Measurements from ENCODE around the gene IQSEC1. TPM values are rescaled to one million over a fixed set of nuclear protein-coding genes. Genes with fewer than 3 reads are reported as not detected.
A peak's percentile ranks its signal among the peaks of the same experiment; 100 is the strongest.

IQSEC1 gene
- total RNA-seq, 3 donors from 2014 or later = 19.8 to 42.2 (median 21.9) TPM

- Histone ChIP-seq H3K4me1 (ENCODE audit: low read depth) (no peaks in the 10 kb centered on the region), H3K9me3 (no peaks in the 10 kb centered on the region), H3K4me3 (no peak overlapping the region), H3K36me3 (ENCODE audit: low read depth) (no peaks in the 10 kb centered on the region)
- intact Hi-C loops (cut with DNase I, micrococcal nuclease) = no loop called here
- DNase-seq = peak in 1 of 3 donors; percentile 15
- ATAC-seq = no peak
- no peak for TF ChIP-seq CTCF (IDR thresholded peaks at IDR 0.05)
Observed at GRCh38 chr3:13119471-13120220, 46.4 kb upstream of the IQSEC1 start.

- no peaks in the 10 kb centered on the region for H3K9me3 ChIP-seq
- intact Hi-C loops (cut with DNase I, micrococcal nuclease) = no loop called here
- H3K4me3 ChIP-seq = no peak overlapping the region
- H3K36me3 ChIP-seq (ENCODE audit: low read depth) = no peaks in the 10 kb centered on the region
- DNase-seq = peak in 1 of 3 donors; percentile 12
- no peak for TF ChIP-seq CTCF (IDR thresholded peaks at IDR 0.05)
- peaks cover 4% of the 10 kb centered on the region for H3K4me1 ChIP-seq (ENCODE audit: low read depth)
- ATAC-seq = no peak
Observed at GRCh38 chr3:13116426-13116825, 43.2 kb upstream of the IQSEC1 start.

- Histone ChIP-seq H3K9me3 (no peaks in the 10 kb centered on the region), H3K4me1 (ENCODE audit: low read depth) (peaks cover 8% of the 10 kb centered on the region), H3K4me3 (no peak overlapping the region), H3K36me3 (ENCODE audit: low read depth) (no peaks in the 10 kb centered on the region)
- no peak for TF ChIP-seq CTCF (IDR thresholded peaks at IDR 0.05)
- intact Hi-C loops (cut with DNase I, micrococcal nuclease) = no loop called here
- ATAC-seq (no peak), DNase-seq (peak in 2 of 3 donors; percentile 11 to 26)
Observed at GRCh38 chr3:13115991-13116390, 42.8 kb upstream of the IQSEC1 start.

- Histone ChIP-seq H3K36me3 (ENCODE audit: low read depth) (no peaks in the 10 kb centered on the region), H3K4me3 (no peak overlapping the region), H3K4me1 (ENCODE audit: low read depth) (peaks cover 13% of the 10 kb centered on the region), H3K9me3 (no peaks in the 10 kb centered on the region)
- intact Hi-C loops (cut with DNase I, micrococcal nuclease) = no loop called here
- ATAC-seq (no peak), DNase-seq (peak in 2 of 3 donors; percentile 16 to 25)
- TF ChIP-seq CTCF (IDR thresholded peaks at IDR 0.05) = no peak
Observed at GRCh38 chr3:13115576-13115910, 42.3 kb upstream of the IQSEC1 start.

- no peak for TF ChIP-seq CTCF (IDR thresholded peaks at IDR 0.05)
- Histone ChIP-seq H3K36me3 (ENCODE audit: low read depth) (no peaks in the 10 kb centered on the region), H3K4me3 (no peak overlapping the region), H3K9me3 (no peaks in the 10 kb centered on the region), H3K4me1 (ENCODE audit: low read depth) (peaks cover 13% of the 10 kb centered on the region)
- intact Hi-C loops (cut with DNase I, micrococcal nuclease) = no loop called here
- ATAC-seq = no peak
- peak in 2 of 3 donors; percentile 17 to 46 for DNase-seq
Observed at GRCh38 chr3:13114811-13115575, 41.8 kb upstream of the IQSEC1 start.
